K562 (cell line): Measurements from ENCODE around the gene TACR1. TPM values are rescaled to one million over a fixed set of nuclear protein-coding genes. Genes with fewer than 3 reads are reported as not detected.

Experiments
- CBFA2T2 ChIP-seq: fragments of 450-650 bp; conservative IDR thresholded peaks from 2 replicates; pipeline ENCODE4 v1.6.1; 2017; ENCODE audit warnings: mild to moderate bottlenecking
- CXXC5 ChIP-seq: fragments of 250-450 bp; sonication (Bioruptor Pico); IDR thresholded peaks from 2 replicates; pipeline ENCODE4 v1.8.0; 2022; ENCODE audit warnings: inconsistent platforms, mild to moderate bottlenecking, moderate library complexity
- MBD2 ChIP-seq: sonication (generic); IDR thresholded peaks from 2 replicates; pipeline ENCODE4 v1.6.1; 2016; ENCODE audit warnings: low read depth, borderline replicate concordance
- NFIC ChIP-seq: fragments of 450-650 bp; IDR thresholded peaks from 2 replicates; pipeline ENCODE4 v1.6.1; 2017; ENCODE audit warnings: mild to moderate bottlenecking, inconsistent platforms
- polyA plus RNA-seq, 8 experiments: library from polyadenylated mRNA; depleted of rRNA in 4 of 8; stranded (reverse) in 5 of 8; unstranded in 3 of 8; fragments of >200 nt; fragmentation: Nextera tagmentation in 2 of 8; fragmentation: Illumina TruSeq in 1 of 8; extraction: Ambion mirVana in 2 of 8; extraction: Trizol in 1 of 8; gene quantifications; 2 replicates each; pipeline versions ENCODE4 v1.2.1 to v1.2.3, GENCODE V29; 2011 to 2014; ENCODE audit warnings: inconsistent platforms in 1 of 8, missing spikeins in 1 of 8
- total RNA-seq, 7 experiments: library from RNA; depleted of rRNA in 6 of 7; stranded (reverse); fragments of >200 nt in 6 of 7; fragmentation: Illumina TruSeq in 2 of 7; extraction: Trizol in 2 of 7; gene quantifications; 2 replicates each; pipeline versions ENCODE4 v1.2.1 to v1.2.3, GENCODE V29; 2011 to 2021; ENCODE audit warnings: low replicate concordance in 1 of 7
- TF ChIP-seq, protein P1 (sequence below): fragments of 250-450 bp; sonication (Bioruptor Pico); IDR thresholded peaks from 2 replicates; pipeline ENCODE4 v1.4.0; 2020
- TF ChIP-seq, protein P2 (sequence below): sonication (generic); formaldehyde crosslinking; IDR thresholded peaks from 2 replicates; pipeline ENCODE4 v1.8.1; 2022; ENCODE audit warnings: missing genetic modification reagents
- TF ChIP-seq, protein P3 (sequence below): fragments of 250-450 bp; sonication (Bioruptor Pico); IDR thresholded peaks from 2 replicates; pipeline ENCODE4 v1.5.0; 2021

Gene TACR1
- total and polyA plus RNA-seq, 9 of the 15 experiments (the other 6 are each of a cell fraction or from before 2014, with no cell fraction given) = not detected

DNA sequence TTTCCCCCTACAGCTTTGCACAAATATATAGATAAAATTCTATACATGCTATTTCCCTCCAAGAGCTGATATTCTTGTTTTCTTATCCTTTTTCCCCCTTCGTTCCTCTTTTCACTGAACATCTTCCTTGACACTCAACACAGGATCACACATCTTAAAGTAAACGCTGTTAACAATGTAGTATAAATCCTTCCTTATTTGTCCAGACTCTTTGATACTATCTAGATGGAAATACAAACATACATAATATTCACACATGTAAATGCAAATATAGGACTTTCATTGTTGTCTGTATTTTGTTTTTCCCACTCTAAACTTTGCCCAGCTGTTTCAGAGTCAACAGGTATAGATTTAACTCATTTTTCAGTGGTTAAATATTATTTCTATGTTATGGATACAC is 3.0 kb upstream of the TACR1 start (continued):
- TF ChIP-seq, protein P1, sequence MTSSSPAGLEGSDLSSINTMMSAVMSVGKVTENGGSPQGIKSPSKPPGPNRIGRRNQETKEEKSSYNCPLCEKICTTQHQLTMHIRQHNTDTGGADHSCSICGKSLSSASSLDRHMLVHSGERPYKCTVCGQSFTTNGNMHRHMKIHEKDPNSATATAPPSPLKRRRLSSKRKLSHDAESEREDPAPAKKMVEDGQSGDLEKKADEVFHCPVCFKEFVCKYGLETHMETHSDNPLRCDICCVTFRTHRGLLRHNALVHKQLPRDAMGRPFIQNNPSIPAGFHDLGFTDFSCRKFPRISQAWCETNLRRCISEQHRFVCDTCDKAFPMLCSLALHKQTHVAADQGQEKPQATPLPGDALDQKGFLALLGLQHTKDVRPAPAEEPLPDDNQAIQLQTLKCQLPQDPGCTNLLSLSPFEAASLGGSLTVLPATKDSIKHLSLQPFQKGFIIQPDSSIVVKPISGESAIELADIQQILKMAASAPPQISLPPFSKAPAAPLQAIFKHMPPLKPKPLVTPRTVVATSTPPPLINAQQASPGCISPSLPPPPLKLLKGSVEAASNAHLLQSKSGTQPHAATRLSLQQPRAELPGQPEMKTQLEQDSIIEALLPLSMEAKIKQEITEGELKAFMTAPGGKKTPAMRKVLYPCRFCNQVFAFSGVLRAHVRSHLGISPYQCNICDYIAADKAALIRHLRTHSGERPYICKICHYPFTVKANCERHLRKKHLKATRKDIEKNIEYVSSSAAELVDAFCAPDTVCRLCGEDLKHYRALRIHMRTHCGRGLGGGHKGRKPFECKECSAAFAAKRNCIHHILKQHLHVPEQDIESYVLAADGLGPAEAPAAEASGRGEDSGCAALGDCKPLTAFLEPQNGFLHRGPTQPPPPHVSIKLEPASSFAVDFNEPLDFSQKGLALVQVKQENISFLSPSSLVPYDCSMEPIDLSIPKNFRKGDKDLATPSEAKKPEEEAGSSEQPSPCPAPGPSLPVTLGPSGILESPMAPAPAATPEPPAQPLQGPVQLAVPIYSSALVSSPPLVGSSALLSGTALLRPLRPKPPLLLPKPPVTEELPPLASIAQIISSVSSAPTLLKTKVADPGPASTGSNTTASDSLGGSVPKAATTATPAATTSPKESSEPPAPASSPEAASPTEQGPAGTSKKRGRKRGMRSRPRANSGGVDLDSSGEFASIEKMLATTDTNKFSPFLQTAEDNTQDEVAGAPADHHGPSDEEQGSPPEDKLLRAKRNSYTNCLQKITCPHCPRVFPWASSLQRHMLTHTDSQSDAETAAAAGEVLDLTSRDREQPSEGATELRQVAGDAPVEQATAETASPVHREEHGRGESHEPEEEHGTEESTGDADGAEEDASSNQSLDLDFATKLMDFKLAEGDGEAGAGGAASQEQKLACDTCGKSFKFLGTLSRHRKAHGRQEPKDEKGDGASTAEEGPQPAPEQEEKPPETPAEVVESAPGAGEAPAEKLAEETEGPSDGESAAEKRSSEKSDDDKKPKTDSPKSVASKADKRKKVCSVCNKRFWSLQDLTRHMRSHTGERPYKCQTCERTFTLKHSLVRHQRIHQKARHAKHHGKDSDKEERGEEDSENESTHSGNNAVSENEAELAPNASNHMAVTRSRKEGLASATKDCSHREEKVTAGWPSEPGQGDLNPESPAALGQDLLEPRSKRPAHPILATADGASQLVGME (CRISPR knock-in tag) = no peak
- TF ChIP-seq CBFA2T2 = no peak
- TF ChIP-seq, protein P2, sequence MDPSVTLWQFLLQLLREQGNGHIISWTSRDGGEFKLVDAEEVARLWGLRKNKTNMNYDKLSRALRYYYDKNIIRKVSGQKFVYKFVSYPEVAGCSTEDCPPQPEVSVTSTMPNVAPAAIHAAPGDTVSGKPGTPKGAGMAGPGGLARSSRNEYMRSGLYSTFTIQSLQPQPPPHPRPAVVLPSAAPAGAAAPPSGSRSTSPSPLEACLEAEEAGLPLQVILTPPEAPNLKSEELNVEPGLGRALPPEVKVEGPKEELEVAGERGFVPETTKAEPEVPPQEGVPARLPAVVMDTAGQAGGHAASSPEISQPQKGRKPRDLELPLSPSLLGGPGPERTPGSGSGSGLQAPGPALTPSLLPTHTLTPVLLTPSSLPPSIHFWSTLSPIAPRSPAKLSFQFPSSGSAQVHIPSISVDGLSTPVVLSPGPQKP (CRISPR knock-in tag) = no peak
- TF ChIP-seq NFIC = no peak
- TF ChIP-seq, protein P3, sequence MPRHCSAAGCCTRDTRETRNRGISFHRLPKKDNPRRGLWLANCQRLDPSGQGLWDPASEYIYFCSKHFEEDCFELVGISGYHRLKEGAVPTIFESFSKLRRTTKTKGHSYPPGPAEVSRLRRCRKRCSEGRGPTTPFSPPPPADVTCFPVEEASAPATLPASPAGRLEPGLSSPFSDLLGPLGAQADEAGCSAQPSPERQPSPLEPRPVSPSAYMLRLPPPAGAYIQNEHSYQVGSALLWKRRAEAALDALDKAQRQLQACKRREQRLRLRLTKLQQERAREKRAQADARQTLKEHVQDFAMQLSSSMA (CRISPR knock-in tag) = no peak
- TF ChIP-seq MBD2 = no peak
- TF ChIP-seq CXXC5 (CRISPR knock-in tag) = no peak
